H9 (cell line): ENCODE results near the gene NUP54. TPM values are rescaled to one million over a fixed set of nuclear protein-coding genes. Genes with fewer than 3 reads are reported as not detected.

Experiments used
- DNase-seq: peaks from one replicate; pipeline ENCODE4 v3.0.0-alpha.2; 2017
- H2AFZ ChIP-seq: one replicate; pipeline ENCODE4 v1.6.1; 2013; ENCODE audit warnings: mild to moderate bottlenecking, low read length, control low read depth, moderate library complexity
- H2AK5ac ChIP-seq: 2 replicates; pipeline ENCODE4 v1.6.1; 2013; ENCODE audit warnings: low read length, control low read depth, mixed read lengths; ENCODE audit not compliant: insufficient read length
- H2BK120ac ChIP-seq: one replicate; pipeline ENCODE4 v1.6.1; 2013; ENCODE audit warnings: low read depth, mild to moderate bottlenecking, low read length, control low read depth, inconsistent platforms; ENCODE audit not compliant: poor library complexity, severe bottlenecking
- H2BK12ac ChIP-seq: 2 replicates; pipeline ENCODE4 v1.6.1; 2013; ENCODE audit warnings: low read length, control low read depth, mixed read lengths, low read depth; ENCODE audit not compliant: insufficient read length
- H2BK15ac ChIP-seq: 2 replicates; pipeline ENCODE4 v1.6.1; 2013; ENCODE audit warnings: low read depth, low read length, control low read depth
- H2BK20ac ChIP-seq: one replicate; pipeline ENCODE4 v1.6.1; 2013; ENCODE audit warnings: low read depth, mild to moderate bottlenecking, low read length, control low read depth, inconsistent platforms; ENCODE audit not compliant: poor library complexity, severe bottlenecking
- H2BK5ac ChIP-seq: 2 replicates; pipeline ENCODE4 v1.6.1; 2013; ENCODE audit warnings: low read length, control low read depth, mixed read lengths; ENCODE audit not compliant: insufficient read length
- H3K14ac ChIP-seq: 2 replicates; pipeline ENCODE4 v1.6.1; 2013; ENCODE audit warnings: low read length, control low read depth; ENCODE audit not compliant: insufficient read depth
- H3K18ac ChIP-seq: 2 replicates; pipeline ENCODE4 v1.6.1; 2013; ENCODE audit warnings: low read depth, mild to moderate bottlenecking, mixed read lengths, low read length, control low read depth; ENCODE audit not compliant: insufficient read length
- H3K23ac ChIP-seq: 2 replicates; pipeline ENCODE4 v1.6.1; 2013; ENCODE audit warnings: low read length, control low read depth, mixed read lengths, low read depth; ENCODE audit not compliant: insufficient read length
- H3K23me2 ChIP-seq: 2 replicates; pipeline ENCODE4 v1.6.1; 2013; ENCODE audit warnings: low read depth, mild to moderate bottlenecking, mixed read lengths, low read length, control low read depth; ENCODE audit not compliant: insufficient read length, poor library complexity, severe bottlenecking
- H3K27ac ChIP-seq: 2 replicates; pipeline ENCODE4 v1.5.1; 2013; ENCODE audit warnings: low read length, control low read depth, mixed read lengths, low read depth; ENCODE audit not compliant: insufficient read length
- H3K27me3 ChIP-seq: 2 replicates; pipeline ENCODE4 v1.6.1; 2013; ENCODE audit warnings: low read length, control low read depth, inconsistent platforms; ENCODE audit not compliant: insufficient read depth
- H3K4ac ChIP-seq: 2 replicates; pipeline ENCODE4 v1.6.1; 2013; ENCODE audit warnings: low read depth, mild to moderate bottlenecking, control low read depth, inconsistent platforms, low read length, moderate library complexity
- H3K4me1 ChIP-seq: 2 replicates; pipeline ENCODE4 v1.6.1; 2013; ENCODE audit warnings: low read length, control low read depth, inconsistent platforms; ENCODE audit not compliant: insufficient read depth
- H3K4me2 ChIP-seq: 2 replicates; pipeline ENCODE4 v1.6.1; 2013; ENCODE audit warnings: low read length, control low read depth, mixed read lengths; ENCODE audit not compliant: insufficient read length, insufficient read depth
- H3K56ac ChIP-seq: 2 replicates; pipeline ENCODE4 v1.6.1; 2013; ENCODE audit warnings: low read depth, mild to moderate bottlenecking, mixed read lengths, low read length, control low read depth; ENCODE audit not compliant: insufficient read length
- H3K79me1 ChIP-seq: 2 replicates; pipeline ENCODE4 v1.6.1; 2013; ENCODE audit warnings: low read depth, mild to moderate bottlenecking, moderate library complexity, low read length, control low read depth, inconsistent platforms; ENCODE audit not compliant: insufficient read depth, poor library complexity, severe bottlenecking
- H3K79me2 ChIP-seq: 2 replicates; pipeline ENCODE4 v1.6.1; 2013; ENCODE audit warnings: low read length, control low read depth, inconsistent platforms; ENCODE audit not compliant: insufficient read depth
- H3K9ac ChIP-seq: 2 replicates; pipeline ENCODE4 v1.6.1; 2013; ENCODE audit warnings: low read length, control low read depth, mixed read lengths; ENCODE audit not compliant: insufficient read length; ENCODE audit errors: extremely low read depth
- H3K9me3 ChIP-seq: one replicate; pipeline ENCODE4 v1.6.1; 2013; ENCODE audit warnings: low read depth, low read length, inconsistent platforms; ENCODE audit not compliant: control insufficient read depth
- H3T11ph ChIP-seq: one replicate; pipeline ENCODE4 v1.6.1; 2013; ENCODE audit warnings: mild to moderate bottlenecking, low read length, control low read depth, inconsistent platforms
- H4K20me1 ChIP-seq: one replicate; pipeline ENCODE4 v1.6.1; 2013; ENCODE audit not compliant: control insufficient read depth, insufficient read length, insufficient read depth
- H4K5ac ChIP-seq: 2 replicates; pipeline ENCODE4 v1.6.1; 2013; ENCODE audit warnings: low read depth, mild to moderate bottlenecking, mixed read lengths, low read length, control low read depth; ENCODE audit not compliant: insufficient read length
- H4K8ac ChIP-seq: replicated peaks from 2 replicates; pipeline ENCODE4 v1.6.1; 2013; ENCODE audit warnings: low read length, control low read depth, mixed read lengths, low read depth; ENCODE audit not compliant: insufficient read length
- H4K91ac ChIP-seq: 2 replicates; pipeline ENCODE4 v1.6.1; 2013; ENCODE audit warnings: low read depth, mild to moderate bottlenecking, moderate library complexity, mixed read lengths, low read length, control low read depth; ENCODE audit not compliant: insufficient read length
- H3K27ac Mint-ChIP-seq, 3 experiments: 2 replicates in 2 of 3; 3 replicates in 1 of 3; pipeline ENCODE4 v1.8.0; 2020 to 2021; ENCODE audit warnings: mixed read lengths in 3 of 3, mild to moderate bottlenecking in 1 of 3, moderate library complexity in 1 of 3
- H3K27me3 Mint-ChIP-seq: 2 replicates; pipeline ENCODE4 v1.8.0; 2021; ENCODE audit warnings: low read depth, mild to moderate bottlenecking, moderate library complexity, mixed read lengths
- H3K36me3 Mint-ChIP-seq, 3 experiments: 2 replicates in 2 of 3; 3 replicates in 1 of 3; pipeline ENCODE4 v1.8.0; 2020 to 2021; ENCODE audit warnings: low read depth in 3 of 3, mixed read lengths in 3 of 3; ENCODE audit not compliant: insufficient read depth in 1 of 3
- H3K4me1 Mint-ChIP-seq, 2 experiments: 2 replicates each; pipeline ENCODE4 v1.8.0; 2020; ENCODE audit warnings: mixed read lengths in 2 of 2
- H3K4me3 Mint-ChIP-seq, 2 experiments: 2 replicates in 1 of 2; 3 replicates in 1 of 2; pipeline ENCODE4 v1.8.0; 2020 to 2021; ENCODE audit warnings: mild to moderate bottlenecking in 2 of 2, mixed read lengths in 2 of 2, moderate library complexity in 1 of 2
- H3K9me3 Mint-ChIP-seq, 2 experiments: 2 replicates in 1 of 2; 3 replicates in 1 of 2; pipeline ENCODE4 v1.8.0; 2020; ENCODE audit warnings: mild to moderate bottlenecking in 2 of 2, mixed read lengths in 2 of 2, moderate library complexity in 1 of 2
- CTCF ChIP-seq: fragments of 200-600 bp; sonication (generic); conservative IDR thresholded peaks from 3 replicates; pipeline ENCODE4 v1.8.0; 2021; ENCODE audit warnings: antibody characterized with exemption, mild to moderate bottlenecking
- WGBS: extraction: QIAGEN DNeasy Blood & Tissue Kit; methylation state at CpG from one replicate; pipeline ENCODE4 v1.1.7; 2013; ENCODE audit warnings: missing lambda C conversion rate, low lambda C conversion rate, mixed read lengths; ENCODE audit not compliant: insufficient read length; ENCODE audit errors: extremely low coverage; 5-methylcytosine and 5-hydroxymethylcytosine counted together
- total RNA-seq: library from RNA; stranded (reverse); gene quantifications from 2 replicates; pipeline ENCODE4 v1.2.1, GENCODE V29; 2021

The NUP54 gene
- total RNA-seq, 1 experiment from 2014 or later = 129 TPM

GRCh38 chr4:76196376-76196775, 48.2 kb upstream of the NUP54 start:
- H2BK12ac ChIP-seq = no peak overlapping the region
- no peaks in the 10 kb centered on the region for H3K27me3 ChIP-seq
- no peak overlapping the region for H3K4ac ChIP-seq
- peak overlapping the region in 1 of 3 experiments; percentile 25; a peak in 1 of 7 replicates for H3K27ac Mint-ChIP-seq
- no peaks in the 10 kb centered on the region; the same call in 1 of the 2 replicates for H3K27me3 Mint-ChIP-seq
- H4K8ac ChIP-seq = no peak overlapping the region
- peaks cover 8 to 22% of the 10 kb centered on the region in 2 experiments; a peak in 4 of 5 replicates for H3K9me3 Mint-ChIP-seq
- no peak overlapping the region for H4K91ac ChIP-seq
- H3K4me2 ChIP-seq = no peak overlapping the region
- no peak overlapping the region for H2AFZ ChIP-seq
- no peak overlapping the region for H4K5ac ChIP-seq
- no peak overlapping the region for H2BK120ac ChIP-seq
- no peak overlapping the region for H2BK5ac ChIP-seq
- H2BK15ac ChIP-seq = no peak overlapping the region
- peaks cover 35 to 38% (median 36%) of the 10 kb centered on the region in 3 experiments for H3K36me3 Mint-ChIP-seq
- no peak overlapping the region for H3T11ph ChIP-seq
- H4K20me1 ChIP-seq = no peaks in the 10 kb centered on the region
- H2BK20ac ChIP-seq = no peak overlapping the region
- H2AK5ac ChIP-seq = no peak overlapping the region
- no peaks in the 10 kb centered on the region; the same call in 1 of the 2 replicates for H3K79me2 ChIP-seq
- TF ChIP-seq CTCF = no peak
- peaks cover 7% of the 10 kb centered on the region for H3K79me1 ChIP-seq
- H3K14ac ChIP-seq = no peak overlapping the region
- H3K4me3 Mint-ChIP-seq = no peak overlapping the region
- H3K23ac ChIP-seq = no peak overlapping the region
- no peak overlapping the region for H3K18ac ChIP-seq
- no peak overlapping the region for H3K27ac ChIP-seq
- H3K9ac ChIP-seq = no peak overlapping the region
- WGBS = no CpG with 5 or more reads among the region's 2 CpGs
- H3K9me3 ChIP-seq = peaks cover 5% of the 10 kb centered on the region
- peaks cover 22 to 25% of the 10 kb centered on the region in 2 experiments for H3K4me1 Mint-ChIP-seq
- no peak overlapping the region for H3K56ac ChIP-seq
- DNase-seq = no peak
- no peaks in the 10 kb centered on the region for H3K23me2 ChIP-seq
- peaks cover 2% of the 10 kb centered on the region; the same call in 1 of the 2 replicates for H3K4me1 ChIP-seq
